CD14-positive monocyte (primary cell): Measurements from ENCODE around the gene TRAPPC12. TPM values are rescaled to one million over a fixed set of nuclear protein-coding genes. Genes with fewer than 3 reads are reported as not detected.

ENCODE experiments used
- DNase-seq, 3 donors: peaks; one replicate each; pipeline ENCODE4 v3.0.0-alpha.2; 2011 to 2022
- H2AFZ ChIP-seq: 2 replicates; pipeline ENCODE4 v1.6.0; 2012; ENCODE audit warnings: mild to moderate bottlenecking, low read depth, low read length, inconsistent platforms; ENCODE audit not compliant: insufficient read depth, poor library complexity, severe bottlenecking
- H3K27ac ChIP-seq, 2 donors: 1 replicate in 1 of 2; 2 replicates in 1 of 2; pipeline ENCODE4 v1.5.1; 2012 to 2013; ENCODE audit warnings: low read length in 2 of 2, control low read depth in 1 of 2, inconsistent platforms in 1 of 2, low read depth in 1 of 2, mild to moderate bottlenecking in 1 of 2
- H3K27me3 ChIP-seq, 2 donors: one replicate each; pipeline versions ENCODE4 v1.6.0 to v1.6.1; 2011 to 2013; ENCODE audit warnings: low read length in 2 of 2; ENCODE audit not compliant: control insufficient read depth in 2 of 2, insufficient read depth in 2 of 2
- H3K36me3 ChIP-seq, 2 donors: replicated peaks in 1 of 2; 1 replicate in 1 of 2; 2 replicates in 1 of 2; pipeline versions ENCODE4 v1.5.1 to v1.6.1; 2012 to 2013; ENCODE audit warnings: low read length in 2 of 2, control low read depth in 1 of 2, inconsistent platforms in 1 of 2, mild to moderate bottlenecking in 1 of 2; ENCODE audit not compliant: insufficient read depth in 2 of 2, control insufficient read depth in 1 of 2
- H3K4me1 ChIP-seq, 2 donors: 1 replicate in 1 of 2; 2 replicates in 1 of 2; pipeline versions ENCODE4 v1.5.1 to v1.6.1; 2012 to 2013; ENCODE audit warnings: low read length in 2 of 2, control low read depth in 1 of 2, inconsistent platforms in 1 of 2, mild to moderate bottlenecking in 1 of 2, moderate library complexity in 1 of 2; ENCODE audit not compliant: insufficient read depth in 2 of 2, control insufficient read depth in 1 of 2
- H3K4me2 ChIP-seq: replicated peaks from 2 replicates; pipeline ENCODE3; 2012; ENCODE audit warnings: low read length, moderate library complexity, mild to moderate bottlenecking; ENCODE audit not compliant: poor library complexity, severe bottlenecking; ENCODE audit errors: extremely low read depth
- H3K4me3 ChIP-seq, 3 experiments: fragments of 200-600 bp in 1 of 3; sonication (generic) in 1 of 3; replicated peaks in 1 of 3; 1 replicate in 2 of 3; 2 replicates in 1 of 3; pipeline ENCODE4 v1.5.1; 2011 to 2013; ENCODE audit warnings: low read length in 3 of 3, mild to moderate bottlenecking in 3 of 3, control low read depth in 2 of 3, low read depth in 2 of 3, inconsistent platforms in 1 of 3, moderate library complexity in 1 of 3
- H3K79me2 ChIP-seq: 2 replicates; pipeline ENCODE4 v1.6.0; 2012; ENCODE audit warnings: mild to moderate bottlenecking, control low read depth, inconsistent platforms, low read length, moderate library complexity; ENCODE audit not compliant: insufficient read depth
- H3K9ac ChIP-seq: 2 replicates; pipeline ENCODE4 v1.6.0; 2017; ENCODE audit warnings: low read length, mild to moderate bottlenecking; ENCODE audit not compliant: insufficient read depth, poor library complexity, severe bottlenecking
- H3K9me3 ChIP-seq, 2 donors: replicated peaks in 1 of 2; 1 replicate in 1 of 2; 2 replicates in 1 of 2; pipeline versions ENCODE4 v1.5.1 to v1.6.1; 2012 to 2013; ENCODE audit warnings: low read length in 2 of 2, control low read depth in 1 of 2; ENCODE audit not compliant: control insufficient read depth in 1 of 2, insufficient read depth in 1 of 2
- H4K20me1 ChIP-seq: 2 replicates; pipeline ENCODE4 v1.6.0; 2012; ENCODE audit warnings: mild to moderate bottlenecking, low read length, control low read depth, moderate library complexity; ENCODE audit not compliant: insufficient read depth
- H3K27ac Mint-ChIP-seq, 7 donors: one replicate each; pipeline ENCODE4 v1.8.0; 2020; ENCODE audit warnings: mild to moderate bottlenecking in 7 of 7, mixed read lengths in 7 of 7, moderate library complexity in 6 of 7, inconsistent platforms in 2 of 7
- H3K27me3 Mint-ChIP-seq, 3 donors: one replicate each; pipeline ENCODE4 v1.8.0; 2021 to 2022; ENCODE audit warnings: low read depth in 3 of 3, mild to moderate bottlenecking in 3 of 3, mixed read lengths in 3 of 3, moderate library complexity in 3 of 3, inconsistent platforms in 1 of 3
- H3K36me3 Mint-ChIP-seq, 2 donors: one replicate each; pipeline ENCODE4 v1.8.0; 2020; ENCODE audit warnings: mixed read lengths in 2 of 2, inconsistent platforms in 1 of 2, mild to moderate bottlenecking in 1 of 2
- H3K4me1 Mint-ChIP-seq: one replicate; pipeline ENCODE4 v1.8.0; 2020; ENCODE audit warnings: mild to moderate bottlenecking, mixed read lengths
- H3K4me3 Mint-ChIP-seq, 2 donors: one replicate each; pipeline ENCODE4 v1.8.0; 2020; ENCODE audit warnings: mild to moderate bottlenecking in 2 of 2, mixed read lengths in 2 of 2, moderate library complexity in 1 of 2
- H3K9me3 Mint-ChIP-seq, 7 donors: one replicate each; pipeline ENCODE4 v1.8.0; 2020 to 2022; ENCODE audit warnings: mixed read lengths in 7 of 7, mild to moderate bottlenecking in 6 of 7, moderate library complexity in 6 of 7, inconsistent platforms in 2 of 7
- WGBS: methylation state at CpG from one replicate; pipeline ENCODE4 v1.1.5; 2013; ENCODE audit warnings: missing lambda C conversion rate; ENCODE audit not compliant: insufficient coverage; 5-methylcytosine and 5-hydroxymethylcytosine counted together
- intact Hi-C, 2 donors: fragments of 100-400 bp; cut with micrococcal nuclease; formaldehyde crosslinking; loops; one replicate each; pipeline versions ENCODE4 v1.15.0 to v1.15.1; 2023
- polyA plus RNA-seq, 3 donors: library from polyadenylated mRNA; depleted of rRNA in 1 of 3; unstranded in 2 of 3; stranded (reverse) in 1 of 3; fragments of 300-500 nt in 2 of 3; fragments of >200 nt in 1 of 3; fragmentation: Illumina TruSeq in 2 of 3; gene quantifications; 1 replicate in 2 of 3; 2 replicates in 1 of 3; pipeline ENCODE4 v1.2.3, GENCODE V29; 2012 to 2021
- TF ChIP-seq, protein P1 (sequence below): fragments of 200-600 bp; IDR thresholded peaks from one replicate; pipeline ENCODE4 v1.8.0; 2022; ENCODE audit warnings: antibody characterized with exemption, mild to moderate bottlenecking

Gene TRAPPC12
- polyA plus RNA-seq, 3 donors: 26.6 to 72.1 (median 44.7) TPM

DNA sequence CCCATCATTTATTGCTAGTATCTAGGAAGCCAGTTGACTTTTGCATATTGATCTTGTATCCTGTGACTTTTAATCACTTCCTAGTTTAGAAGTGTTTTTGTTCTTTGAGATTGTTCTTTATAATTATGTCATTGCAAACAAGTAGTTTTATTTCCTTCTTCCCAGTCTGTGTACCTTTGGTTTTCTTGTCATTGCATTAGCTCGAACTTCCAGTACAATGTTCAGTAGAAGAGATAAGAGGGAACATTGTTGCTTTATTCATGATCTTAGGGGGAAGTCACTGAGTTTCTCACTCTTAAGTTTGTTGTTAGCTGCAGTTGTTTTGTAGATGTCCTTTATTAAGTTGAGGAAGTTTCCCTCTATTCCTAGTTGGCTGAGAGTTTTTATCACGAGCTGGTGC, 61.0 kb downstream of the TRAPPC12 start:
- no peak overlapping the region for H3K4me2 ChIP-seq
- H4K20me1 ChIP-seq: no peaks in the 10 kb centered on the region
- Mint-ChIP-seq H3K4me3 (no peak overlapping the region), H3K27me3 (no peaks in the 10 kb centered on the region), H3K36me3 (peaks cover 34% of the 10 kb centered on the region in 2 donors), H3K27ac (no peak overlapping the region), H3K9me3 (no peaks in the 10 kb centered on the region), H3K4me1 (peaks cover 2% of the 10 kb centered on the region)
- no peaks in the 10 kb centered on the region for H3K79me2 ChIP-seq
- no peaks in the 10 kb centered on the region for H3K9me3 ChIP-seq
- H3K4me3 ChIP-seq: no peak overlapping the region
- H3K36me3 ChIP-seq: peaks cover 23 to 44% of the 10 kb centered on the region in 2 donors
- WGBS: no CpG with 5 or more reads among the region's 2 CpGs
- H3K27ac ChIP-seq: no peak overlapping the region
- intact Hi-C loops: no loop called here
- no peak overlapping the region for H2AFZ ChIP-seq
- TF ChIP-seq, protein P1, sequence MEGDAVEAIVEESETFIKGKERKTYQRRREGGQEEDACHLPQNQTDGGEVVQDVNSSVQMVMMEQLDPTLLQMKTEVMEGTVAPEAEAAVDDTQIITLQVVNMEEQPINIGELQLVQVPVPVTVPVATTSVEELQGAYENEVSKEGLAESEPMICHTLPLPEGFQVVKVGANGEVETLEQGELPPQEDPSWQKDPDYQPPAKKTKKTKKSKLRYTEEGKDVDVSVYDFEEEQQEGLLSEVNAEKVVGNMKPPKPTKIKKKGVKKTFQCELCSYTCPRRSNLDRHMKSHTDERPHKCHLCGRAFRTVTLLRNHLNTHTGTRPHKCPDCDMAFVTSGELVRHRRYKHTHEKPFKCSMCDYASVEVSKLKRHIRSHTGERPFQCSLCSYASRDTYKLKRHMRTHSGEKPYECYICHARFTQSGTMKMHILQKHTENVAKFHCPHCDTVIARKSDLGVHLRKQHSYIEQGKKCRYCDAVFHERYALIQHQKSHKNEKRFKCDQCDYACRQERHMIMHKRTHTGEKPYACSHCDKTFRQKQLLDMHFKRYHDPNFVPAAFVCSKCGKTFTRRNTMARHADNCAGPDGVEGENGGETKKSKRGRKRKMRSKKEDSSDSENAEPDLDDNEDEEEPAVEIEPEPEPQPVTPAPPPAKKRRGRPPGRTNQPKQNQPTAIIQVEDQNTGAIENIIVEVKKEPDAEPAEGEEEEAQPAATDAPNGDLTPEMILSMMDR: no peak
- H3K9ac ChIP-seq: no peak overlapping the region
- H3K4me1 ChIP-seq: no peaks in the 10 kb centered on the region
- DNase-seq: no peak
- no peaks in the 10 kb centered on the region for H3K27me3 ChIP-seq

DNA sequence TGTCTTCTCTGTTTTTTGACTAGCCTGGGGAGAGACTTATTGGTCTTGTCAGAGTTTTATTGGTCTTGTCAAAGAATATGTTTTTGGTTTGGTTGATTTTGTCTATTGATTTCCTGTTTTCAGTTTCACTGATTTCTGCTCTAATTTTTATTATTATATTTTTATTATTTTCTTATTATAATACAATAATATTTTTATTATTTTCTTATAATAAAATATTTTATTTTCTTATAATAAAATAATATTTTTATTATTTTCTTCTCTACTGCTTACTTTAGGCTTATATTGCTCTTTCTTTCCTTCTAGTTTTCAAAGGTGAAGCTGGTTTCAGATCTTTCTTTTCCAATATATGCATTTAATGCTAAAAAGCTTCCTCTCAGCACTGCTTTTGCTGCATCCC, 62.0 kb downstream of the TRAPPC12 start:
- Mint-ChIP-seq H3K4me1 (peaks cover 2% of the 10 kb centered on the region), H3K9me3 (no peaks in the 10 kb centered on the region), H3K36me3 (peaks cover 42 to 44% of the 10 kb centered on the region in 2 donors), H3K27ac (no peak overlapping the region), H3K4me3 (no peak overlapping the region), H3K27me3 (no peaks in the 10 kb centered on the region)
- Histone ChIP-seq H3K9ac (no peak overlapping the region), H3K36me3 (peaks cover 33 to 48% of the 10 kb centered on the region in 2 donors), H2AFZ (no peak overlapping the region), H3K4me3 (no peak overlapping the region), H3K27ac (no peak overlapping the region), H4K20me1 (no peaks in the 10 kb centered on the region), H3K79me2 (no peaks in the 10 kb centered on the region), H3K4me1 (no peaks in the 10 kb centered on the region), H3K4me2 (no peak overlapping the region), H3K9me3 (no peaks in the 10 kb centered on the region), H3K27me3 (no peaks in the 10 kb centered on the region)
- TF ChIP-seq, protein P1: no peak
- intact Hi-C loops: no loop called here
- no peak for DNase-seq
